KBM-7 (cell line): ENCODE measurements around the gene ST3GAL5.
"Not testable (repeated sequence)": the region's sequence is repeated elsewhere in the genome, so short reads cannot be mapped to it uniquely, and the experiment has no call there.

ENCODE experiments used
- DNase-seq: peaks from one replicate; pipeline ENCODE4 v3.0.0-alpha.2; 2015
- in situ Hi-C: fragments of 300-500 bp; cut with MboI; formaldehyde crosslinking; loops from 2 replicates; pipeline ENCODE4 v1.14.3; 2020; ENCODE audit warnings: low sequenced_read_pairs, low pct_unique_long_range_greater_than_20kb, mixed read lengths

Gene ST3GAL5

GRCh38 chr2:85899849-85900248 lies 11.1 kb upstream of the ST3GAL5 start:
- no peak for DNase-seq
- in situ Hi-C loops = no loop called here

GRCh38 chr2:85899284-85899683 lies 10.5 kb upstream of the ST3GAL5 start:
- no peak for DNase-seq
- in situ Hi-C loops = no loop called here

- in situ Hi-C loops = no loop called here
Measured at GRCh38 chr2:85898881-85899280, 10.1 kb upstream of the ST3GAL5 start.

DNA sequence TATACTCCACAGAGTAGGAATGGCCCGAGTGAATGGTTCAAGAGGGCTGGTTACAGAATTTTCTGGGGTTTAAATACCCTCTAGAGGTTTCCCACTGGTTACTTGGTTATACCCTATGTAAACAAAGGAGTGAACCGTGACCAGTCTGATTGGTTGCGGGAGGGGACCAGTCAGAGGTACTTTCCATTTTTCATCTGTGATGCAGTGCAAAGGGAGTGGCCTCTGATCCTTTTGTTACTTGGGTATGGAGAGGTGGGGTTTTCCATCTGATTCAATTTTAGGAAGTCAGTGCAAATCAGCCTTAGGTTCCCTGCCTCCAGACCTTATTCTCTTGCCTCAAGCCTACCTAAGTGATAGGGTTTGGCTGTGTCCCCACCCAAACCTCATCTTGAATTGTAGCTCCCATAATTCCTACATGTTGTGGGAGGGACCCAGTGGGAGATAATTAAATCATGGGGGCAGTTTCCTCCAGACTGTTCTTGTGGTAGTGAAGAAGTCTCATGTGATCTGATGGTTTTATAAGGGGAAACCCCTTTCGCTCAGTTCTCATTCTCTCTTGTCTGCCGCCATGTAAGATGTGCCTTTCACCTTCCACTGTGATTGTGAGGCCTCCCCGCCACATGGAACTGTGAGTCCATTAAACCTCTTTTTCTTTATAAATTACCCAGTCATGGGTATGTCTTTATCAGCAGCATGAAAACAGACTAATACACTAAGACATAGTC lies 5.9 kb upstream of the ST3GAL5 start:
- DNase-seq, in situ Hi-C loops: not testable (repeated sequence)

More at GRCh38 chr2:85898881-85899280, 10.1 kb upstream of the ST3GAL5 start:
- DNase-seq = no peak

GRCh38 chr2:85893428-85894258 lies 4.9 kb upstream of the ST3GAL5 start:
- in situ Hi-C loops = no loop called here
- no peak for DNase-seq

DNA sequence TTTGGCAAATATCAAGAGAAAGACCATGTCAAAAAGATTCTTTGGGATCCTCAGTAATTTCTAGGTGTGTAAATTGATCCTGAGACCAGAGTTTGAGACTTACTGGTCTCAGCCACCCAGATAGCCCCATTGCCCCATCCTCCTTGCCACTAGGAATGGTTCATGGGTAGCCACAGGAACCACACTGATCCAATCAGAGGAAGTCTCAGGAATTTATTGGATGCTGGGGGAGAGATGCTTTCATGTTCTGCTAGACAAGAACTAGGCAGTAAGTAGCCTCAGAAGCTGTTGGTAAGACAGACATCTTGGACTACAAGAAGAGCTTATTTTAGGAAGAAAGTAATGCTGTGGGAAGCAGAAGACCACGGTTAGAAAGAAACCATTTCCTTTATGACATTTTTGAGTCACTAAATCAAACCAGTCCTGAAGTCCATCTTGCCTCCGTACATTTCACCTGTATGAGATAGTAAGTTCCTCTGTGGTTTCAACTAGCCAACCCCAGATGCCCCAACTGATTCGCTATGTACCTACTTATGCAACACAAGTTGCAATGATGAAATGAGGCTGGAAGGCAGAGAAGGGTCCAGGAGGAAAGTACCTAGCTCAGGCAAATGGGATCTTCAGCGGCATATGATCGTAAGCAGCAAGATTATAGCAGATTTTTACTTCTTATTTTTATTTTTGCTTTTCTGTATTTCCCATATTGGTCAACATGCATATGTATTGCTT lies 3.6 kb upstream of the ST3GAL5 start:
- in situ Hi-C loops = no loop called here
- no peak for DNase-seq

GRCh38 chr2:85890522-85891176 lies 1.9 kb upstream of the ST3GAL5 start:
- in situ Hi-C loops = no loop called here
- peak; percentile 64 for DNase-seq

DNA sequence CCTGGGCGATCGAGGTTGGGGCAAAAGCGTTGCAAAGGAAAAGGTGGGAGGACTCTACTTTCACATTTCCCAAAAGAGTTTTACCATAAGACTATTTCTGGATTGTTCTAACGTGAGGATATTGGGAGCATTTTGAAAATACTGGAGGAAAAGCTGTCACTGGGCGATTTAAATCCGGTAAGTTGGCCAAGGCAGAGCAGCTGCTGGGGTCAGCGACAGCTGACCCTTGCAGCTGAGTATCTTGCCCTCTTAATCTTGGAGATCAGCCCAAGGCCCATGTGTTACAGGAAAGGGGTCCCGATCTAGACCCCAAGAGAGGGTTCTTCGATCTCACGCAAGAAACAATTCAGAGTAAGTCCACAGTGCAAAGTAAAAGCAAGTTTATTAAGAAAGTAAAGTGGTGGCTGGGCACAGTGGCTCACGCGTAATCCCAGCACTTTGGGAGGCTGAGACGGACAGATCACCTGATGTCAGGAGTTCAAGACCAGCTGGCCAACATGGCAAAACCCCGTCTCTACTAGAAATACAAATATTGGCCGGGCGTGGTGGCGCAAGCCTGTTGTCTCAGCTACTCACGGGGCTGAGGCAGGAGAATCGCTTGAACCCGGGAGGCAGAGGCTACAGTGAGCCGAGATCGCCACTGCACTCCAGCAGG lies 964 bp upstream of the ST3GAL5 start:
- DNase-seq = no peak
- in situ Hi-C loops = no loop called here

DNA sequence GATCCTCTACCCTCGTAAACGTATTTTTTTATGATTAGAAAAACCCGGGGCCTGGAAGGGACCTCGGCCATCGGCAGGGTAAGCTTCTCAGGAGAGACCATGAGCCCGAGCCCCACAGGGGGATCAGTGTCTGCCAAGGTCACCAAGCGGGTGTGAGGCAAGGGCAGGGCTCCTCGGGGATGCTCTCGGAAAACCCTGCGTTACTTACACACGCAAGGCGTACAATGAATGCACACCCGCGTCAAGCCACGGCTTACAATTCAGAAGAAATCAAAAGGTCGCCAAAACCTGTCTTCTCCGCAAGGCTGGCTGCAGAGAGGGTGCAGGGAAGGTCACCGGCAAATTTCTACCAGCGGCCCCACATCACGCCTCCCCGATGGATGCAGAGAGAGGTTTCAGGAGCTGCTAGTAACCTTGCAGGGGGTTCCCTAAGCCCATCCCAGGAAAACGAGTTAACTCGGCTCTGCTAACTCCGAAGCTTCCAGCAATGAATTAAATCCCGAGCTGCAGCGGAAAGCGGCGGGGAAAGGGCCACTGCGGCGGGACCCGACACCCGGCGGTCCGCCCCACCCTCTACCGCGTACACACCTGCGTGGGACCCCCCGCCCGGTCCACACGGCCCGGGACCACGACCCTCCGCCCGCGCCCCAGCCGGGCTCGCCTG lies 638 bp downstream of the ST3GAL5 start:
- DNase-seq = no peak
- in situ Hi-C loops = no loop called here

GRCh38 chr2:85887566-85888019 lies 1.2 kb downstream of the ST3GAL5 start:
- peak; percentile 86 for DNase-seq
- in situ Hi-C loops = no loop called here

DNA sequence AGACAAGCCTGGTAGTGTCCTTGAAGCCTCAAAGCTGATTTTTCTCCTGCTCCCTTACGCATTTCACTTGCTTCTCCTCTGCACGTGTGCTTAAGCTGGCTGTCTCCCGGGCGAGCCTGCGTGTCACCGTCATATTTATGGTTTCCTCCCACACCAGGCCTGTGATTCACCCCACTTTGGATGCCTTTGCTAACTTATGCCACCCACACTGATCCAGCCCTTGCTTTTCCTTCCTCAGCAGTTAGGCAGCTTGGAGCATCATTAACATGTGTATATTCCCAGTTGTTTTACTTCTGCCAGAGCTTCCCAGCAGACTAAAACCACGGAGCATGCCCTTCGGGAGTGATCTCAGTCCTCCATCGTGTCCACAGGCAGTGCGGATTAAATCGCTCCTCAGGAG lies 2.2 kb downstream of the ST3GAL5 start:
- peak; percentile 79 for DNase-seq
- in situ Hi-C loops = no loop called here

DNA sequence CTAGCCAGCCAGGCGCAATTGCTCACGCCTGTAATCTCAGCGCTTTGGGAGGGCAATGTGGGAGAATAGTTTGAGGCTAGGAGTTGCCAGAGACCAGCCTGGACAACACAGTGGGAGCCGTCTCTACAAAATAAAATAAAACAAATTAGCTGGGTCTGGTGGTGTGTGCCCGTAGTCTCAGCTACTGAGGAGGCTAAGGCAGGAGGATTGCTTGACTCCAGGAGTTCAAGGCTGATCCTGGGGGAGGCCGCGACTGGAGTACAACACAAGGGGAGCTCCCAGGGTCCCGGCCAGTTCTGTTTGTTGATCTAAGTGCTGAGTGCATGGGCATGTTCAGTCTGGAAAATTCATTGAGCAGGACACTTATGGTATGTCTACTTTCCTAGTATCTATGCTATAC lies 2.6 kb downstream of the ST3GAL5 start:
- in situ Hi-C loops = no loop called here
- no peak for DNase-seq

DNA sequence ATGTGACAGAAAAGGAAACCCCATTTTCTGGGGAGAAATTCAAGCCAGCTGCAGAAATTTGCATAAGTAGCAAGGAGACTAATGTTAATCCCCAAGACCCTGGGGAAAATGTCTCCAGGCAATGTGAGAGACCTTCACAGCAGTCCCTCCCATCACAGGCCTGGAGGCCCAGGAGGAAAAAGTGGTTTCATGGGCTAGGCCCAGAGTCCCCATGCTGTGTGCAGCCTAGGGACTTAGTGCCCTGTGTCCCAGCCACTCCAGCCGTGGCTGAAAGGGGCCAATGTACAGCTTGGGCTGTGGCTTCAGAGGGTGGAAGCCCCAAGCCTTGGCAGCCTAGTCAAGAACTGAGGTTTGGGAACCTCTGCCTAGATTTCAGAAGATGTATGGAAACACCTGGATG lies 7.0 kb downstream of the ST3GAL5 start:
- in situ Hi-C loops, DNase-seq: not testable (repeated sequence)

DNA sequence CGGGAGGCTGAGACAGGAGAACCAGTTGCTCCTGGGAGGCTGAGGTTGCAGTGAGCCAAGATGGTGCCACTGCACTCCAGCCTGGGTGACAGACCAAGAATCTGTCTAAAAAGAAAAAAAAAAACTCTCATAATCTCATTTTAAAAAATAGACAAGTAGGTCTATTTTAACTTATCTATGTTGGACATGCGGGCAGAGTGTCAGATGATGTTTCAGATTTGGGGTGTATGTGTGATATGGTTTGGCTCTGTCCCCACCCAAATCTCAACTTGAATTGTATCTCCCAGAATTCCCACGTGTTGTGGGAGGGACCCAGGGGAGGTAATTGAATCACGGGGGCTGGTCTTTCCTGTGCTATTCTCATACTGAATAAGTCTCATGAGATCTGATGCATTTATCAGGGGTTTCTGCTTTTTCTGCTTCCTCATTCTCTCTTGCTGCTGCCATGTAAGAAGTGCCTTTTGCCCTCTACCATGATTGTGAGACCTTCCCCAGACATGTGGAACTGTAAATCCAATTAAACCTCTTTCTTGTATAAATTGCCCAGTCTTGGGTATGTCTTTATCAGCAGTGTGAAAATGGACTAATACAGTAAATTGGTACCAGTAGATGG lies 8.0 kb downstream of the ST3GAL5 start:
- in situ Hi-C loops = not testable (repeated sequence)
- DNase-seq = peak; percentile 63

DNA sequence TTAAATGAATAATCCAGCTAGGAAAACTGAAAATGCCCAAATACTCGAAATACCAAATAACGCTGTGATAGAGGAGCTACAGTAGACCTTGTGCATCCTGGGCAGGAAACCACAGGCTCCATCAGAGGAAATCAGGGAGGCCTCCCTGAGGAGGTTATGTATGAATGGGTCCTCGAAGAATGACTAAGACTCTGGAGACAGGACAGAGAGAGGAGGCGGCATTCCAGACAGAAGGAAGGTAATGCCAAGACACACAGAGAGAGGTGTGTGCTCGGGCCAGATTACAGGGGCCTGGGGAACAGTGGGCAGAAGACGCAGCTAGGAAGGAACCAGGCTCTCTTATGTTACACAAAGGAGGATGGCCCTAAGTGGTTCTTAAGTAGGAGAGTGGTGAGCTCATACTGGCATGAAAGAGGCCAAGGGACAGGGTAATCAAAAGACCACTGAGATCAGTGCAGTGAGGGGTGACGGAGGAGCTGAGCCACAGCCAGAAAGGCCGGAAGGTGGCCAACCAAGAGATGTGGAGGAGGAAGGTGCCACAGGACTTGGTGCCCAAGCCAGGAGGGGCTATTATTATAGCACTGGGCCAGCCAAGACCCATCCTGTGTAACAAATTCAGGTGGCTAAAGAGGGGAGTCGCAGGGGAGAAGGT lies 9.9 kb downstream of the ST3GAL5 start:
- DNase-seq = no peak
- in situ Hi-C loops = no loop called here

- in situ Hi-C loops = no loop called here
- DNase-seq = peak; percentile 32
Measured at GRCh38 chr2:85875350-85876050, 13.3 kb downstream of the ST3GAL5 start.

DNA sequence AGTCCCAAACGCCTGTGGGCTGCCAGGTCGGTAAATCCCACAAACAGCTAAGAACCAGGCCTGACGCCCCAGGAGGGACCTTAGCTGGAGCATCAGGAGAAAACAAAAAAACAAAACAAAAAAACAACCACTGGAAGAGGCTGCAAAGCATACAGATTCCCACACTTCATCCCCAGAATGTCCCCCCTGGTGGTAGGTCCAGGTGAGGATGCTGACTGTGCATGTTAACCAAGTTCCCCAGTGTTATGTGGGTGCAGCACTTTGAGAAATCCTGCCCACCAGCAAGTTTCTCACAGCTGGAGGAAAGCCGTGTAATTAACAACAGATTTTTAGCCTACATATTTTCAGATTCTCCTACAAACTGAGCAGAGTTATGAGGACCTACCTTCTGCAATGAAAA lies 15.1 kb downstream of the ST3GAL5 start:
- no peak for DNase-seq
- in situ Hi-C loops = no loop called here
